ENCODE results near the gene NOL3.

DNA sequence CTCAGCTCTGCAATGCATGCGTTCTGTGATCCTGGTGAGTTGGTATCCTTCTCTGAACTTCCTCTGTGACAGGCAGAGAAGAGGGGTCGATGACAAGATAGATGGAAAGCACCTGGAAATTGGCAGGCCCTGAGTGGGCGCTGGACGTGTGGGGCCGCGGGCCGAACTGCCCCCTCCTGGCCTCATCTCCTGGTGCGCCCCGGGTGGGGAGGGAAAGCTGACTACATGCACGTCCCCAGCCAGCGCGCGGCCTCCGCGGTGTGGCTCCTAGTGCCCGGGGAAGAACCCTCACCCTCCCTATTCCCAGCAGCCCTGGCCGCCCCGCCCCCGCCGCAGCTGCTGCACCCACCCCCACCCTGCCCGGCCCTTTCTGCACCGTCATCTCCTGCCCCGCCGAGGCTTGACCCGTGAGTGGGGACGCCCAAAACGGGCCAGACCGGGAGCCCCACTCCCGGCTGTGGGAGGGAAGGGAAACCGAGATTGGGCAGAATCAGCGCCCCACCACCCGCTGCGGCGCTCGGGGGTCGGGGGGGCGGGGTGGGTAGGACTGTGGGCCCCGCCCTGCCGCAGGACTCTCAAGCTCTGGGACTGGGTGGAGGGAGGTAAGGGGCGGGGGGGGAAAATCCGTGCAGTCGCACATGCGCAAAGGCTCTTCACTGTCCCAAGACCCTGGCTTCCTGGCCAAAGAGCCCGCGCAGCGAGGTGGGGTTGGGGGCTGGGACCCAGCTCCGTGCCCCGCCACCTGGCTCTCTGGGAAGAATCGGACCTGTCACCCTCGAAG is at the start of gene NOL3:
- TF ChIP-seq EP300 (IDR thresholded peaks at IDR 0.05) (no peak), POLR2A (IDR thresholded peaks at IDR 0.05) (no peak)
- TF ChIP-seq, protein P1, sequence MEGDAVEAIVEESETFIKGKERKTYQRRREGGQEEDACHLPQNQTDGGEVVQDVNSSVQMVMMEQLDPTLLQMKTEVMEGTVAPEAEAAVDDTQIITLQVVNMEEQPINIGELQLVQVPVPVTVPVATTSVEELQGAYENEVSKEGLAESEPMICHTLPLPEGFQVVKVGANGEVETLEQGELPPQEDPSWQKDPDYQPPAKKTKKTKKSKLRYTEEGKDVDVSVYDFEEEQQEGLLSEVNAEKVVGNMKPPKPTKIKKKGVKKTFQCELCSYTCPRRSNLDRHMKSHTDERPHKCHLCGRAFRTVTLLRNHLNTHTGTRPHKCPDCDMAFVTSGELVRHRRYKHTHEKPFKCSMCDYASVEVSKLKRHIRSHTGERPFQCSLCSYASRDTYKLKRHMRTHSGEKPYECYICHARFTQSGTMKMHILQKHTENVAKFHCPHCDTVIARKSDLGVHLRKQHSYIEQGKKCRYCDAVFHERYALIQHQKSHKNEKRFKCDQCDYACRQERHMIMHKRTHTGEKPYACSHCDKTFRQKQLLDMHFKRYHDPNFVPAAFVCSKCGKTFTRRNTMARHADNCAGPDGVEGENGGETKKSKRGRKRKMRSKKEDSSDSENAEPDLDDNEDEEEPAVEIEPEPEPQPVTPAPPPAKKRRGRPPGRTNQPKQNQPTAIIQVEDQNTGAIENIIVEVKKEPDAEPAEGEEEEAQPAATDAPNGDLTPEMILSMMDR (IDR thresholded peaks at IDR 0.05) = no peak

Measured in suprapubic skin (tissue), 3 donors.